GM19467 (cell line): ENCODE data around the gene ASB8.
"Not testable (repeated sequence)": the region's sequence is repeated elsewhere in the genome, so short reads cannot be mapped to it uniquely, and the experiment has no call there.

Experiments used
- ATAC-seq: cut with Tn5 transposase; IDR thresholded peaks from one replicate; pipeline ENCODE4 v1.9.1; 2021; ENCODE audit warnings: mild to moderate bottlenecking, moderate library complexity; ENCODE audit not compliant: unreplicated experiment

ASB8 gene

GRCh38 chr12:48183091-48183875 is 26.0 kb upstream of the ASB8 start, which contains the start of gene CCDC184:
CCDC184 (plus strand) TSS chr12:48183644; CDS start chr12:48184123, 479 bp downstream.
- ATAC-seq, result peak; percentile 69

- no peak for ATAC-seq
Measured at GRCh38 chr12:48182631-48183030, 25.3 kb upstream of the ASB8 start.

DNA sequence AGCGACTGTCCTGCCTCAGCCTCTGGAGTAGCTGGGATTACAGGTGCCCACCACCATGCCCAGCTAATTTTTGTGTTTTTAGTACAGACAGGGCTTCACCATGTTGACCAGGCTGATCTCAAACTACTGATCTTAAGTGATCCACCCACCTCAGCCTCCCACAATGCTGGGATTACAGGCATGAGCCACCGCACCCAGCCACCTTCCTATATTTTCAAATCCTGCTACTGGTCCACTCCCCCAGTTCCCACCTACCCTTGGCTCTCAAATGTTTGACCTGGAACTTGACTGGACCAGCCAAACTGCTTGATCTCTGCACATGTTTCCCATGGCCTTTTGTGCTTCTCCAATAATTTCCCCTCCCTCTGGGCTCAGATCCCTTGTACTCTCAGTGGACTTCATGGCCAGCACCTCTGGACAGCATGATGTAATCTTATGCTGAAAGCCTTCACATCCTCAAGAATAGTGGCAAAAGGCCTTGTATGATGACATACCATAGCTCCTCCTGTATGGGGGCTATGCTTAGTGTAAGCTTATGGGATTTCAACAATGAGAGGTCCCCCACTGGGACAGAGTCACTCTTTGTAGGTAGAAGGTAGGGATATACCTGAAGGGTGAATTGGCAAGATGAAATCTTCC is 23.7 kb upstream of the ASB8 start:
- no peak for ATAC-seq

DNA sequence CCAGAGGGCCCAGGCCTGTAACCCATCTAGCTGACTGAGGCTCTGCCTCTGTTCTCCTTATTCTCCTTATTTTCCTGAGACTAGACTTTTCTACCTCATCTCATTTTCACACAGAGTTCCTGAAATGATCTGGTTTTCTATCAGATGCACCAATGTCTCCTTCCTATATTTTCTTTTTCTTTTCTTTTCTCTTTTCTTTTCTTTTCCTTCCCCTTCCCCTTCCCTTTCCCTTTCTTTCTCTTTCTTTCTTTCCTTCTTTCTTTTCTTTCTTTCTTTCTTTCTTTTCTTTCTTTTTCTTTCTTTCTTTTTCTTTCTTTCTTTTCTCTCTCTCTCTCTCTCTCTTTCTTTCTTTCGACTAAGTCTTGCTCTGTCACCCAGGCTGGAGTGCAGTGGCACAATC is 23.1 kb upstream of the ASB8 start:
- no peak for ATAC-seq

DNA sequence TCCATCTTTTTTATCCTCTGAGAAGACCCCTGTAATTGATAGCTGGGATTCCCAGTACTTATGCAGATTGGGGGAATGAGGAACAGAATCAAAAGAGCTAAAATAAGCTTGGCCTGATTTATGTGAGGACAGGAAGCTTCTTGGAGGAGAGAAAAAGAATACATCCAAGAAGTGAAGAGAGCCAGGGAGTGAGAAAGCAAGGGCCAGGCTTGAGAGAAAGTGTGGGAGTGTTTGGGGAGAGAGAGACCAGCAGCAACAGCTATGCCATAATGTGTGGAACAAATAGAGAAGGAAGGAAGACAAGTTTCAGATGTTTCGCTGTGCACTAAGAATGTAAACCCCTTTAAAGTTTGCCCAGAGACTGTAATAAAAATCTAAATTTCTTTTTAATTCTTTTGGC is 22.2 kb upstream of the ASB8 start:
- no peak for ATAC-seq

DNA sequence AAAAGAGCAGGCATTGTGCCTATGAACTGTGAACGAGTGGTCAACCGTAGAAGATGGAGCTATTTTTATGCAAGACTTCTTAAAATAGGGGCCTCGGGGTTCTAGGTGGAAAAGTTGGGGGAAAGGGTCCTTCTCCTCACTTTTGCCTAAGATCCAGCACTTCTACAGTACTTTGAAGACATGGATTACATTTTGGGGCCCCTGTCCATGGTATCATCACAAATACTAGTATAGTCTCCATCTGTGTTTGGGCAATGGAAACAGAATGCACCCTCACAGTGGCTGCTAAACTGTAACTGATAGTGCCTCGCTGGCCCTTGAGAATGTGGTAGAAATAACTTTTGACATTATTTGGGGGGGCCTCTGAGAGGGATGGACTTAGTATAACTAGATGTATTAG is 20.7 kb upstream of the ASB8 start:
- no peak for ATAC-seq

GRCh38 chr12:48176417-48176751 is 19.1 kb upstream of the ASB8 start:
- no peak for ATAC-seq

DNA sequence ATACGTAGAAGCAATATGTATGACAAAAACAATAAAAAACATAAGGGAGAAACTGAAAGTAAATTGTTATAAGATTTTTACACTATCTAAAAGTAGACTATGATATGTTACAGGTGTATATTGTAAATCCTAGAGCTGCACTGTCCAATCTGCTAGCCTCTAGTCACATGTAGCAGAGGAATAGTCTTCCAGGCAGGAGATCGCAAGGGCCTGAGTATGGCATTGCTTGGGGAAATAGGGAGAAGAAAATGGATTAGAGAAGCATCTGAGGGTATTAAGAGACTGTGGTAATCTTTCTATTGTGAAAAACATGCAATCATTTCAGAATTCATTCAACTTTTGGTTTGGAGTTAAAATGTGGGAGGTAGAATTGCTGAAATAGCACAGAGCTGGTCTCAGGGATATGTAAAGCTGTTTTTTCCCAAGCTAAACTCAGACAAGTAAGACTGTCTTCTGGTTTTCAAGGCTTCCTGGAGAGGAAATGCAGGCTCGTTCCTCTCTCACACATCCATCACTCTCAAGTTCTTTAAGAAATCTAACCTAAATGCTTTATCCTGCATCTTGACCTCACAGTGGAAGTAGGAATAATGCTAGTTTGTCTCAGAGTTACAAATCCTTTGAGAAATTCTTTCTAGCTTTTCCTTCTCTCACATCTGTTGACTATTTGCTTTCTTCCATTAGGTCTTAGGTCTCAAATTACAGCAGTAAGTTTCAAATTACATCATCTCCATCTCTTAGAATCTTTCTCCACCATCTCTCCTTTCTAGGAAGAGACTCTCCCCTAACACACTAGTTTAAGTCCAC is 18.5 kb upstream of the ASB8 start:
- no peak for ATAC-seq

GRCh38 chr12:48169011-48169410 is 11.7 kb upstream of the ASB8 start:
- no peak for ATAC-seq

DNA sequence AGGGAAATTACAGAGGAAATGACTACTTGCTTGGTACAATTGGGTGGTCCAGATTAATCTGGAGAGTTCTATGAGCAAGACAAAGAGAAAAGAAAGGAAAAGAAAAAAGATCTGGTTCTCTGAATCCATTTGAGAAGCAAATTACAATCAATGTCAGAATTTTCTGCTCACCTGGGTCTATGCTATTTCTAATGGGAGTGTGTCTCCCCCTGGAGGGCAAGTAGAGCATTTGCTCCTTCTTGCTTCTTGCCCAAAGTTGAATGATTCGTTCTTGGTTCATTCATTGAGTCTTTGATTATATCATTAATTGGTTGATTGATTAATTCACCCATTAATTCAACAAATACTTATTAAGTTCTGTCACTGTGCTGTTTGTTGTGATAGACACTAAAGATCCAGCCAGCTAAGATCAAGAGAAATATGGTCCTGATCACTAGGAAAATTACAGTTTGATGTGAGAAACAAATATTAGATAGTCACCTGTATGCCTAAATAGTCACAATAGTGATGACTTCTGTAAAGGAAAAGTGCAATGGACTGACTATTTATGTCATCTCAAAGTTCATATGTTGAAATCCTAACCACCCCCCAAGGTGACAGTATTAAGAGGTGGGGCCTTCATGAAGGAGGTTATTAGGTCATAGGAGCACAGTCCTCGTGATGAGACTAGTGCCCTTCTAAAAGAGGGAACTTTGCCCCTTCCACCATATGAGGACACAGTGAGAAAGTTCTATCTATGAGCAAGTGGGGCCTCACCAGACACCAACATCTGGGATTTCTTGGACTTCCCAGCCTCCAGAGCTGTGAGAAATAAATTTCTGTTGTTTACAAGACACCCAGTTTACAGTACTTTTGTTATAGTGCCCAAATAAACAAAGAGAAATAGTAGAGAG is 8.0 kb upstream of the ASB8 start:
- no peak for ATAC-seq

DNA sequence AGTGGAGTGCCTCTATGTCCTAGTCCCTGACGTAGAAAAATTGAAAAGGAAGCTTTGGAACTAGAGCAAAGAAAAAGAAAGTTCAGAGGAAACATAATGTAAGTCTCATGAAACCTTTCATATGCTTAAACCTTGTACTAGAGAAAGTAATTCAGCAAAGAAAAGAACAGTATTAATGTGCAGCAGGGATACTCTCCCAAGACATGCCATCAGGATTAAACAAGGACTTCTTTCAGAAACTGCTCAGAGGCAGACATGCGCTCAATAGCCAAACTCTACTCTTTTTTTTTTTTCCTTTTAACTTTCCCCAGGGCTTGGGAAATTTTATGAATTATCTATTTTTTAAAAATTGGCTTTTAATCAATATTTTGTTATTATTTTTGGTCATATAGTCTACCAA is 7.1 kb upstream of the ASB8 start:
- no peak for ATAC-seq

DNA sequence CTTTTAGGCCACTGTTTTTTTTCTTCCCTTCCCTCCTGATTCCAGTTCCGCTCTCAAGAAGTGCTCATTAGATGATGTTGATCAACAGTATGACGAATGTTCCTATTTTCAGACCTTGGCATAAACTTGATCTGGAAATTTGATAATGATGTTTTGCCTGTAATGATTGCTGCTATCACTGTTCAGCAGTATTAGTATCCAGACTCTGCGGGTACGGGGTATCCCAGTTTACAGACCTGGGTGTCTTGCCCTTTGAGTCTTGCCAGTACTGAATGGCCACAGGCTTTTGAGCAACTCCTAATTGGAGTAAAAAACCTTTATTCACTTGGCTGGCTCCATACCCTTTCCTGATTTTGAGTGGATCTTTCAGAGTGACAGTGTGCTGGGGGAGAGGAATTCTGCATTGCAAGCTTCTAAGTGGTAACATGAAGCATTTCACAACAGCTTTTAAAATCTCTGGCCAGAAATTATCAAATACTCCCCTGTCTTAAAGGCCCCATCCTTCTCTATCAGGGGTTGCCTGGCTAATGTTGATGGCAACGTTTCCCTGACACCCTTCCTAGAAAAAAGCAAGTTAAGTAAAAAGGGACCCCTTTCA is 5.9 kb upstream of the ASB8 start:
- ATAC-seq, result no peak

DNA sequence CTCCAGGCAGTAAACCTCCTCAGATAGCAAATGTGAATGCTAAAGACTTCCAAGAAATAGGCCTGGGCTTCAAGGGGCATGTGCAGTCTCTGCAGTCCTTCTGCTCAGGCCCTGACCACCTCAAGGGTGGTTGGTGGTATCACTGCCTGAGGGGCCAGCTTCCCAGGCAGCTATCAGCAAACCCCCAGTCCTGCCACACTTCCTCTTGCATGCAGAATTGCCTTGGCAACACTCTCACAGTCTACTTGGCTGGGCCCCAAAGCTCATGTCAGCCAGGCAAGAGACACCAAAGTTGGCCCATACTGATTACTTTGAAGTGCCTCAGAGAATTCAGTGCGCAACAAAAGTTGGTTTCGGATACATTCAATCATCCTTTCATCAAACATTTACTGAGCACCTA is 3.5 kb upstream of the ASB8 start:
- ATAC-seq, result no peak

DNA sequence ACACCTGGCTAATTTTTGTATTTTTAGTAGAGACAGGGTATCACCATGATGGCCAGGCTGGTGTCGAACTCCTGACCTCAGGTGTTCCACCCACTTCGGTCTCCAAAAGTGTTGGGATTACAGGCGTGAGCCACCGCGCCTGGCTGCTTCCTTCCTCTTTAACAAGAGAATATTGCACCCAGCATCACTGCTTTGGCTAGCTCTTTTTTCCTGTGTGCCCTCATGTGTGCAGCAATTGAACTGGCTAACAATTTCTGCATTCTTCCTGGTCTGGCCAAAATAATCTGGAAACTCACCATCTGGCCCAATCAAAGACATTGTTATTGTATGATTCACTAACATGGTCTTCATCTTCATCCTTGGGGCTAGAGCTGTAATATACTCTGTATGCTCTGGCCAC is 2.7 kb upstream of the ASB8 start:
- ATAC-seq, result no peak

DNA sequence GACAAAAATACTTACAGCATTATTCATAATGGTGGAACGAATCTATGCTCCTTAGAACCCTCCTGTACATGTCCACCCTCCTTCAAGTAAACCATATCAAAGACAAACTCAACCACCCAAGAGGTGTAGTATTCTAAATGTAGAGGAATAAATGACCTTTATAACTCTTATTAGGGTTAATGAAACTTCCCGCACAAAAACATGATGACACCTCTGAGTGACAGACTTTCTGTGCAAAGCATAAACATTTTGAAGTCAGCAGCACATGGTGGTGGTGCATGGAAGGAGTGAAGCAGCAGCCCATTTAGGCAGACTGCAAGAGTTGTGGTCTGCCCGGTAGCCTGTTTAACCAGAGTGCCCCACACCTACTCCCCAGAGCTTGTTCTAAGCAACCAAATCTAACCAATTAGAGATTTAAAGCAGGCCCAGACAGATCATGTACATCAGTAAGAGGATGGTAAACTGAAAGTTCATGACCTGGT is 615 bp upstream of the ASB8 start:
- peak; percentile 12 for ATAC-seq

- ATAC-seq, result no peak
Measured at GRCh38 chr12:48156652-48157017, 680 bp downstream of the ASB8 start.

- ATAC-seq, result not testable (repeated sequence)
Measured at GRCh38 chr12:48155786-48156185, 1.5 kb downstream of the ASB8 start.

GRCh38 chr12:48151103-48151771 is 6.1 kb downstream of the ASB8 start:
- no peak for ATAC-seq

- ATAC-seq, result no peak
Measured at GRCh38 chr12:48145981-48146380, 11.3 kb downstream of the ASB8 start.

GRCh38 chr12:48143898-48144297 is 13.4 kb downstream of the ASB8 start:
- ATAC-seq, result no peak
